Measurements from ENCODE around the gene ZNF275. TPM values are rescaled to one million over a fixed set of nuclear protein-coding genes. Genes with fewer than 3 reads are reported as not detected.
"Not testable (repeated sequence)": the region's sequence is repeated elsewhere in the genome, so short reads cannot be mapped to it uniquely, and the experiment has no call there.

Gene ZNF275
- total RNA-seq, 1 experiment from 2014 or later: 10.1 TPM

DNA sequence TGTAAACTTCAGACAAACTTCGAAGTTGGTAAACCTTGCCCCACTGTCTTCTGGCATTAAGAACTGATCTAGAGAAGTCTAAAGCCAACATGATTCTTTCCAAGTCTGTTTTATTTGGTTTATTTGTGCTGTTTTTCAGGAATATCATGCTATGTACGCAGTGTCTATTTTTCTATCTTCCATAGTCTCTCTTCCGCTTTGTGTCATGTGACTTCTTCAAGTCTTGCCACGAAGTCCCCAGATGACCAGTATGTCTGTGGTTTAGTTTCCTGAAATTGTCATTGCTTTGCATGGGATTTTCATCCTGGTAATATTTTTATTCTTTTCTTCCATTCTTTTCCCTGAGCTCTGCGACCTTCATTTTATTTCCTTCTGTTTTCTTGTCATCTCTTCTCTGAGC, 52.1 kb downstream of the ZNF275 start:
- DNase-seq (ENCODE audit: extremely low read depth, low read depth): no peak

- DNase-seq (ENCODE audit: extremely low read depth, low read depth): no peak
Observed at GRCh38 chrX:153387345-153387744, 53.4 kb downstream of the ZNF275 start.

DNA sequence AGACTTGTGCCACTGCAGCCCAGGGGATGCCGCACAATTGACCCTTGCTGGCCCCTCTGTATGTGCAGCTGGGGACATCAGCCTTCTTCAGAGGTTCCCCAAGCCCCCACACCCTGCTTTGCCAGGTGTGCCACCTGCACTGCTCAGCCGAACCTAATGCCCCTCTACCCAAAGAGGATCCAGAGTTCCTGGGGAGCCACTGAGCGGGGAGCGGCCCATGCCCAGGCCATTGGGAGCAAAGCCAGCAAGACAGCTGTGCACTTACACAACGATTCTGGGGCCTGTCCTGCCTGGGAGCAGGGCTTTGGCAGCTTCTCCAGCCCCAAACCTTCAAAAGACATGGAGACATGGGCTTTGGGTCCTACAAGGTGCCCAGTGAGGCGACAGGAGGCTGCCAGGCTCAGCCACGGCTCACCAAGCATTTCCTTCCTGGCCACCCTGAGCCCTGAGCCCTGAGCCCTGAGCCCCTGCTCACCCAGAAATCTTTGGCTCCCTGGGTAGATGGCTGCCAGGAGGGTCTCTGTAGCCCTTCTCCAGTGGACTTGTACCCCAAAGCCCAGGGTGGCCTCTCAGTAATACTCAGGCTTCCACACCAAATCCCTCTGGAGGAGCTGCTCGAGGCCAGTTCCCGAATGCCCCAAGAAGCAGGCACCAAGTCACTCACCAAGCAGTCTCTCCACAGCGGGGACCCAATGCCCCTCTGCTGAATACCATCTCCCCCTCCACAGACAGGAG, 54.2 kb downstream of the ZNF275 start:
- no peak for DNase-seq (ENCODE audit: extremely low read depth, low read depth)

DNA sequence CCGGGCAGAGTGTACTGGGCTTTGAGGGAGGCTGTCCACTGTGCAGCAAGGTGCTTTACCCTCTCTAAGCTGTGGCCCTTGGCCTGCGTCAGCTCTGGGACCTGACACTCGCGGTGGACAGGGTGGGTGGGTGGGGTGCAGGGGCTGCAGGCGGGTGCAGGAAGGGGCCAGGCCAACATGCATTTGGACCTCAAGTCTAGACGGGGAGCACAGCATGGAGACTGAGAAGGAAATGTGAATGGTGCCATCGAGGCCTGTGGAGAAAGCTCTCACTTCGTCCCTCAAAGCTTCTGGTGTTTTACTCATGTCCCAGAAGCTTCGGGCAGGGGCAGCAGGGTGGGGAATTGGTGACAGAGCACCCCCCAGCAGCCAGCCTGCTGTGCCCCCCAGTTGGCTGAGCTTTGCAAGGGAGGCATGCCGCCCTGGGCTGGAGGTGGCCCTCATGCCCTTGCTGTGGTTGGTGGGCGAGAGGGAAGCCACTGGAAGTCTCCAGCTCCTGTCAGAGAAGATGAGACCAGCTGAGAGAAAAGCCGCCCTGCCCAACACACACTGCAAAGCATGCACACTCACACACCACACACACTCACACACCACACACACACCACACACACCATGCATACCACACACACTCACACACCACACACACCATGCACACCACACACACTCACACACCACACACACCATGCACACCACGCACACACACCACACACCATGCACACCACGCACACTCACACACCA, 54.9 kb downstream of the ZNF275 start:
- no peak for DNase-seq (ENCODE audit: extremely low read depth, low read depth)

GRCh38 chrX:153389460-153389768, 55.5 kb downstream of the ZNF275 start:
- not testable (repeated sequence) for DNase-seq (ENCODE audit: extremely low read depth, low read depth)

DNA sequence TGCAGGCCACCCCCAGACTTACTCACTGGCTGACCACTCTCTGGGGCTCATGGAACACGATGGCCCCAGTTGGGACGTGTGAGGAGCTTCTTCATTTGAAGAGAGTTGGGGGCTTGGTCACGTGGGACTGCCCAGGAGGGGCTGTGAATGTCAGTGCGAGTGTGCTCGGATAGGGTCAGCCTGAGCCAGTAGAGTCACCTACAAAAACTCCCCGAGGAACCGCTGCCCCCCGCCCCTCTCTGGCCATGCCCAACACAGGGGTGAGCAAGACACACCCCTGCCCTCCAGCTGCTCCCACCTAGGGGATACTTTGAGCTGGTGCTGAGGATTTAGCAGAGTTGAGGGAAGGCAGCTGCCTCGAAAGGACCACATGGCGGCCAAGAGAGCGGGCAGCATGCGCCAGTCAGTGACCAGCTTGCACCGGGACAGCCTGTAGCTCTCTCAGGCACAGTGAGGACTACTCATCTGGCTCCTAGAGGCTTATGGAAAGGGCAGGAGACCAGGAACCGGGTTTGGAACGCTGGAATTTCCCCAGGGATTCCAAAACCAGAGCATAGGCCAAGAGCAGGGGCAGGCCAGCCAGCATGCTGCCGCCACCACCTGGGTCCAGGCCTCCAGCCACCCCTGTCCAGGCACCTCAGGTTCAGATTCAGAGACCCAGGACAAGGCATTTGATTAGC, 58.8 kb downstream of the ZNF275 start:
- no peak for DNase-seq (ENCODE audit: extremely low read depth, low read depth)

- no peak for DNase-seq (ENCODE audit: extremely low read depth, low read depth)
Observed at GRCh38 chrX:153394612-153395011, 60.7 kb downstream of the ZNF275 start.

DNA sequence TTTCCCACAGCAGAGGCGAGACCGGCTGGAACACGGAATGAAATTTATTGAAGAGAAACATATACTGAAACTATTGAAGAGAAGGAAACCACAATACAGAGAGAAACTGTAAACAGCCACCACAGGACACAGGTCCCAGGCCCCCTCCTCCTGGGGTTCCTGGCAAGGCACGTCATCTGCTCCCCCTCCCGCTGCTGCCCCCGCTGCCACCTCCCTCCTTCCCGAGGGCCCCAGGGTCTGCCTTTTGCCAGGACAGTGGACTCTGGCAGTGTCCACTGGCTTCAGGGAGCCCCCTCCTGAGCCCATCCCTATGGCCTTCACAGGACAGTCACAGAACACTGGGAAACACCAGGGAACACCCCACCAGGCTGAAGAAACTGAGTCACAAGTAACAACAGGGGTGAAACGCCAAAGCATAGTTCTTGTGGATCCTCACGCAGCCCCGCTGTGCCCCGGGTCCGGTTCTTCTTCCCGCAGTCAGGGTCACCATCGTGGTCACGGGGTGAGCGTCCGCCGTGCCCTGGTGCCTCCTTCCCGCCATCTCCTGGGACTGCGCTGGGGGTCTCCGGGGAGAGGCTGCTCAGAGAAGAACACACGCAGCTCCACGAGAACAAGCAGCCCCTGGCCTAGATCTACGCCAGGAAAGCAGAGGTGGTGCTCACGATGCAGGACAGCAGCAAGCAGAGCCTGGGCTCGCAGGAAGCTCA, 61.8 kb downstream of the ZNF275 start:
- no peak for DNase-seq (ENCODE audit: extremely low read depth, low read depth)

- DNase-seq (ENCODE audit: extremely low read depth, low read depth): no peak
Observed at GRCh38 chrX:153396320-153397195, 62.6 kb downstream of the ZNF275 start.

- no peak for DNase-seq (ENCODE audit: extremely low read depth, low read depth)
Observed at GRCh38 chrX:153397256-153397960, 63.5 kb downstream of the ZNF275 start.

GRCh38 chrX:153398275-153398960, 64.5 kb downstream of the ZNF275 start:
- no peak for DNase-seq (ENCODE audit: extremely low read depth, low read depth)

GRCh38 chrX:153400146-153401132, 66.5 kb downstream of the ZNF275 start:
- DNase-seq (ENCODE audit: extremely low read depth, low read depth): peak; percentile 59

GRCh38 chrX:153401133-153401764, 67.3 kb downstream of the ZNF275 start, which contains the start of gene PNMA6E:
Gene PNMA6E, minus strand, starts transcription at chrX:153401350. Its CDS starts 2,501 bp downstream, at chrX:153398849.
- DNase-seq (ENCODE audit: extremely low read depth, low read depth): no peak

All from NCI-H460 (cell line).